Hepatocyte (in vitro differentiated cells): Measurements from ENCODE around the gene PSMF1. TPM values are rescaled to one million over a fixed set of nuclear protein-coding genes. Genes with fewer than 3 reads are reported as not detected.

ENCODE experiments used
- DNase-seq: peaks from one replicate; pipeline ENCODE4 v3.0.0-alpha.2; 2016; ENCODE audit warnings: low spot score
- H2AFZ ChIP-seq: fragments of 200-600 bp; sonication (generic); 2 replicates; pipeline ENCODE4 v1.6.0; 2016; ENCODE audit warnings: antibody characterized with exemption, mild to moderate bottlenecking
- H3K27ac ChIP-seq: fragments of 200-600 bp; sonication (generic); 2 replicates; pipeline ENCODE4 v1.5.1; 2016; ENCODE audit warnings: mild to moderate bottlenecking
- H3K27me3 ChIP-seq: fragments of 200-600 bp; sonication (generic); 2 replicates; pipeline ENCODE4 v1.6.1; 2016
- H3K36me3 ChIP-seq: fragments of 200-600 bp; sonication (generic); replicated peaks from 2 replicates; pipeline ENCODE4 v1.5.1; 2016; ENCODE audit warnings: low read depth; ENCODE audit not compliant: insufficient read depth
- H3K4me1 ChIP-seq: fragments of 200-600 bp; sonication (generic); 2 replicates; pipeline ENCODE4 v1.5.1; 2016; ENCODE audit warnings: mild to moderate bottlenecking, moderate library complexity; ENCODE audit not compliant: insufficient read depth
- H3K4me2 ChIP-seq: fragments of 200-600 bp; sonication (generic); 2 replicates; pipeline ENCODE4 v1.6.0; 2016
- H3K4me3 ChIP-seq: fragments of 200-600 bp; sonication (generic); 2 replicates; pipeline ENCODE4 v1.5.1; 2016; ENCODE audit warnings: mild to moderate bottlenecking
- H3K79me2 ChIP-seq: fragments of 200-600 bp; sonication (generic); 2 replicates; pipeline ENCODE4 v1.6.0; 2017; ENCODE audit warnings: mild to moderate bottlenecking
- H3K9me2 ChIP-seq: fragments of 200-600 bp; sonication (generic); replicated peaks from 2 replicates; pipeline ENCODE4 v1.6.0; 2017; ENCODE audit warnings: mild to moderate bottlenecking; ENCODE audit not compliant: insufficient read depth
- H3K9me3 ChIP-seq: fragments of 200-600 bp; sonication (generic); 2 replicates; pipeline ENCODE4 v1.5.1; 2016; ENCODE audit warnings: low read depth, mild to moderate bottlenecking
- H4K20me1 ChIP-seq: fragments of 200-600 bp; sonication (generic); 2 replicates; pipeline ENCODE4 v1.6.0; 2016; ENCODE audit warnings: mild to moderate bottlenecking; ENCODE audit not compliant: insufficient read depth, poor library complexity, severe bottlenecking
- CTCF ChIP-seq: fragments of 200-600 bp; sonication (generic); IDR thresholded peaks from 2 replicates; pipeline ENCODE4 v1.5.1; 2016; ENCODE audit warnings: antibody characterized with exemption, mild to moderate bottlenecking; ENCODE audit not compliant: poor library complexity
- EZH2 ChIP-seq: fragments of 200-600 bp; sonication (generic); IDR thresholded peaks from 2 replicates; pipeline ENCODE4 v1.6.1; 2016; ENCODE audit warnings: antibody characterized with exemption, mild to moderate bottlenecking, borderline replicate concordance
- EZH2phosphoT487 ChIP-seq: fragments of 200-600 bp; sonication (generic); IDR thresholded peaks from one replicate; pipeline ENCODE4 v1.6.1; 2018; ENCODE audit warnings: antibody characterized with exemption, mild to moderate bottlenecking, low read depth, moderate library complexity; ENCODE audit not compliant: unreplicated experiment, severe bottlenecking
- WGBS: methylation state at CpG from one replicate; pipeline ENCODE4 v1.1.6; 2016; ENCODE audit warnings: low lambda C conversion rate; ENCODE audit errors: missing lambda C conversion rate; 5-methylcytosine and 5-hydroxymethylcytosine counted together
- polyA plus RNA-seq: library from polyadenylated mRNA; unstranded; fragments of >200 nt; fragmentation: Nextera tagmentation; extraction: Ambion mirVana; gene quantifications from 2 replicates; pipeline ENCODE4 v1.2.1, GENCODE V29; 2016
- total RNA-seq: library from RNA; depleted of rRNA; stranded (reverse); fragments of >200 nt; gene quantifications from 2 replicates; pipeline ENCODE4 v1.2.3, GENCODE V29; 2014

PSMF1 gene
- total and polyA plus RNA-seq, 2 experiments from 2014 or later = 97.3 to 126 TPM

- Histone ChIP-seq H3K4me1 (no peaks in the 10 kb centered on the region), H3K79me2 (no peaks in the 10 kb centered on the region), H3K27me3 (no peaks in the 10 kb centered on the region), H3K36me3 (no peaks in the 10 kb centered on the region), H3K4me2 (no peak overlapping the region), H3K9me3 (no peaks in the 10 kb centered on the region), H4K20me1 (no peaks in the 10 kb centered on the region), H3K27ac (no peak overlapping the region), H3K9me2 (no peaks in the 10 kb centered on the region), H3K4me3 (no peak overlapping the region), H2AFZ (no peak overlapping the region)
- DNase-seq = no peak
- TF ChIP-seq CTCF = no peak
- no peak for TF ChIP-seq EZH2phosphoT487
- TF ChIP-seq EZH2 = no peak
- WGBS = 40% methylated on average over 5 of the region's 5 CpGs
These were observed 31.9 kb upstream of the PSMF1 start for GRCh38 chr20:1086277-1087213.

- no peaks in the 10 kb centered on the region for H3K27me3 ChIP-seq
- TF ChIP-seq CTCF = no peak
- TF ChIP-seq EZH2phosphoT487 = no peak
- no peak for TF ChIP-seq EZH2
- H2AFZ ChIP-seq = no peak overlapping the region
These were observed 31.0 kb upstream of the PSMF1 start for GRCh38 chr20:1087311-1087905.

GRCh38 chr20:1094751-1095150 lies 23.7 kb upstream of the PSMF1 start:
- Histone ChIP-seq H2AFZ (no peak overlapping the region), H3K4me1 (no peaks in the 10 kb centered on the region), H4K20me1 (no peaks in the 10 kb centered on the region), H3K4me3 (no peak overlapping the region), H3K9me2 (no peaks in the 10 kb centered on the region), H3K4me2 (no peak overlapping the region), H3K79me2 (no peaks in the 10 kb centered on the region), H3K9me3 (no peaks in the 10 kb centered on the region), H3K27ac (no peak overlapping the region), H3K36me3 (no peaks in the 10 kb centered on the region), H3K27me3 (no peaks in the 10 kb centered on the region)
- TF ChIP-seq EZH2phosphoT487 (no peak), EZH2 (no peak), CTCF (no peak)
- WGBS = 69% methylated on average over 6 of the region's 6 CpGs
- DNase-seq = no peak

More at GRCh38 chr20:1087311-1087905, 31.0 kb upstream of the PSMF1 start:
- Histone ChIP-seq H3K4me1 (no peaks in the 10 kb centered on the region), H3K9me3 (no peaks in the 10 kb centered on the region), H3K4me2 (no peak overlapping the region), H3K79me2 (no peaks in the 10 kb centered on the region), H3K9me2 (no peaks in the 10 kb centered on the region), H3K4me3 (no peak overlapping the region), H3K27ac (no peak overlapping the region), H3K36me3 (no peaks in the 10 kb centered on the region), H4K20me1 (no peaks in the 10 kb centered on the region)
- 55% methylated on average over 4 of the region's 4 CpGs for WGBS
- no peak for DNase-seq
